ENCODE results near the gene HOXA5. TPM values are rescaled to one million over a fixed set of nuclear protein-coding genes. Genes with fewer than 3 reads are reported as not detected.

The HOXA5 gene
- total RNA-seq, 1 experiment from 2014 or later = 6.7 TPM

- peaks cover 99% of the 10 kb centered on the region for H3K79me2 ChIP-seq (ENCODE audit: insufficient read depth, low read length)
- intact Hi-C loops (cut with micrococcal nuclease) = loop anchor here (10.0 kb wide), 1 partner anchor 1302 kb away; no protein-coding TSS in a partner anchor
- peak overlapping the region; percentile 77 to 84 for H3K4me3 ChIP-seq (replicated peaks in 1 of 2; ENCODE audit: low read depth in 1 of 2, low read length in 2 of 2)
- TF ChIP-seq YY1 (IDR thresholded peaks at IDR 0.05; ENCODE audit: extremely low read depth, insufficient replicate concordance, low read depth, low read length) (no peak), ZFX (IDR thresholded peaks at IDR 0.05) (peak; percentile 87), FOSL1 (IDR thresholded peaks at IDR 0.05; ENCODE audit: low read depth) (no peak), RAD21 (IDR thresholded peaks at IDR 0.05; ENCODE audit: low read depth) (no peak), EGR1 (IDR thresholded peaks at IDR 0.05; ENCODE audit: low read depth) (no peak), SP1 (IDR thresholded peaks at IDR 0.05; ENCODE audit: low read depth) (no peak), POLR2A (IDR thresholded peaks at IDR 0.05; ENCODE audit: borderline replicate concordance, extremely low read depth, insufficient read depth, insufficient read length) (peak; percentile 9), SIN3A (IDR thresholded peaks at IDR 0.05; ENCODE audit: low read depth) (no peak), ELF1 (IDR thresholded peaks at IDR 0.05; ENCODE audit: borderline replicate concordance, low read depth) (no peak), CBX3 (IDR thresholded peaks at IDR 0.05; ENCODE audit: low read depth) (no peak), SRF (IDR thresholded peaks at IDR 0.05; ENCODE audit: low read depth) (no peak), ATF3 (IDR thresholded peaks at IDR 0.05) (no peak), CEBPB (IDR thresholded peaks at IDR 0.05; ENCODE audit: low read depth) (no peak), POLR2AphosphoS5 (IDR thresholded peaks at IDR 0.05; ENCODE audit: low read depth, low read length) (peak; percentile 55), TCF7L2 (IDR thresholded peaks at IDR 0.05; ENCODE audit: borderline replicate concordance, extremely low read depth, insufficient read depth, insufficient read length) (peak; percentile 44), CTCF (IDR thresholded peaks at IDR 0.05 in 2 of 3, conservative IDR thresholded peaks at IDR 0.05 in 1 of 3; ENCODE audit: borderline replicate concordance in 1 of 3, insufficient read depth in 1 of 3, low read depth in 2 of 3, low read length in 2 of 3) (no peak), EZH2phosphoT487 (IDR thresholded peaks at IDR 0.05; ENCODE audit: borderline replicate concordance) (no peak), EZH2 (IDR thresholded peaks at IDR 0.05) (no peak), JUND (IDR thresholded peaks at IDR 0.05) (no peak)
- TF ChIP-seq, protein P1, sequence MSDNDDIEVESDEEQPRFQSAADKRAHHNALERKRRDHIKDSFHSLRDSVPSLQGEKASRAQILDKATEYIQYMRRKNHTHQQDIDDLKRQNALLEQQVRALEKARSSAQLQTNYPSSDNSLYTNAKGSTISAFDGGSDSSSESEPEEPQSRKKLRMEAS (IDR thresholded peaks at IDR 0.05) = no peak
- TF ChIP-seq, protein P2, sequence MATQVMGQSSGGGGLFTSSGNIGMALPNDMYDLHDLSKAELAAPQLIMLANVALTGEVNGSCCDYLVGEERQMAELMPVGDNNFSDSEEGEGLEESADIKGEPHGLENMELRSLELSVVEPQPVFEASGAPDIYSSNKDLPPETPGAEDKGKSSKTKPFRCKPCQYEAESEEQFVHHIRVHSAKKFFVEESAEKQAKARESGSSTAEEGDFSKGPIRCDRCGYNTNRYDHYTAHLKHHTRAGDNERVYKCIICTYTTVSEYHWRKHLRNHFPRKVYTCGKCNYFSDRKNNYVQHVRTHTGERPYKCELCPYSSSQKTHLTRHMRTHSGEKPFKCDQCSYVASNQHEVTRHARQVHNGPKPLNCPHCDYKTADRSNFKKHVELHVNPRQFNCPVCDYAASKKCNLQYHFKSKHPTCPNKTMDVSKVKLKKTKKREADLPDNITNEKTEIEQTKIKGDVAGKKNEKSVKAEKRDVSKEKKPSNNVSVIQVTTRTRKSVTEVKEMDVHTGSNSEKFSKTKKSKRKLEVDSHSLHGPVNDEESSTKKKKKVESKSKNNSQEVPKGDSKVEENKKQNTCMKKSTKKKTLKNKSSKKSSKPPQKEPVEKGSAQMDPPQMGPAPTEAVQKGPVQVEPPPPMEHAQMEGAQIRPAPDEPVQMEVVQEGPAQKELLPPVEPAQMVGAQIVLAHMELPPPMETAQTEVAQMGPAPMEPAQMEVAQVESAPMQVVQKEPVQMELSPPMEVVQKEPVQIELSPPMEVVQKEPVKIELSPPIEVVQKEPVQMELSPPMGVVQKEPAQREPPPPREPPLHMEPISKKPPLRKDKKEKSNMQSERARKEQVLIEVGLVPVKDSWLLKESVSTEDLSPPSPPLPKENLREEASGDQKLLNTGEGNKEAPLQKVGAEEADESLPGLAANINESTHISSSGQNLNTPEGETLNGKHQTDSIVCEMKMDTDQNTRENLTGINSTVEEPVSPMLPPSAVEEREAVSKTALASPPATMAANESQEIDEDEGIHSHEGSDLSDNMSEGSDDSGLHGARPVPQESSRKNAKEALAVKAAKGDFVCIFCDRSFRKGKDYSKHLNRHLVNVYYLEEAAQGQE (IDR thresholded peaks at IDR 0.05; ENCODE audit: low read depth) = no peak
Measured at GRCh38 chr7:27166531-27167505, 23.3 kb upstream of the HOXA5 start.

More at GRCh38 chr7:27166531-27167505, 23.3 kb upstream of the HOXA5 start:
- Histone ChIP-seq H3K9me3 (ENCODE audit: control insufficient read depth in 1 of 2, insufficient read depth in 1 of 2, low read depth in 1 of 2, low read length in 2 of 2) (no peaks in the 10 kb centered on the region), H3K4me2 (ENCODE audit: low read length) (peak overlapping the region; percentile 97), H2AFZ (ENCODE audit: low read depth, low read length, poor library complexity, severe bottlenecking) (no peak overlapping the region), H3K4me1 (ENCODE audit: control insufficient read depth in 1 of 2, insufficient read depth in 2 of 2, low read length in 2 of 2) (peaks cover 30 to 76% of the 10 kb centered on the region in 2 experiments), H3K9me2 (ENCODE audit: insufficient read depth) (no peaks in the 10 kb centered on the region), H3K27me3 (ENCODE audit: insufficient read depth, low read length) (no peaks in the 10 kb centered on the region), H3K27ac (ENCODE audit: low read depth, low read length) (peak overlapping the region; percentile 91), H3K9ac (ENCODE audit: low read length) (peak overlapping the region; percentile 89), H4K20me1 (ENCODE audit: insufficient read depth) (no peaks in the 10 kb centered on the region), H3K36me3 (ENCODE audit: control insufficient read depth in 1 of 2, insufficient read depth in 2 of 2, low read length in 2 of 2) (peaks cover 0 to 4% of the 10 kb centered on the region in 2 experiments; a peak in 1 of 4 replicates)
- RAD21 ChIA-PET (ENCODE audit: low non-redundant PET in 1 of 2, low total read pairs in 2 of 2, uncharacterized antibody in 2 of 2, unreplicated experiment in 2 of 2) = no interaction called here
- ATAC-seq = no peak
- no peak for DNase-seq (ENCODE audit: low read depth, low spot score)
- POLR2A ChIA-PET = interaction anchor here (1.0 kb wide), 1 partner anchor 9 kb away, joined by 4 read pairs; no protein-coding TSS in a partner anchor
- BruUV-seq (replicated peaks) = no TSS peak
- CTCF ChIA-PET = interaction anchor here (1.3 to 6.6 kb wide), 2 partner anchors 10 to 13 kb away, joined by 4 to 32 read pairs; partner anchors contain the start of gene HOXA7
